PC-3 (cell line): ENCODE data around the gene ESPNL. TPM values are rescaled to one million over a fixed set of nuclear protein-coding genes. Genes with fewer than 3 reads are reported as not detected.

ENCODE experiments used
- ATAC-seq: fragments of 200-7000 bp; cut with Tn5 transposase; 2 replicates; pipeline ENCODE4 v1.9.1; 2020; ENCODE audit warnings: mild to moderate bottlenecking, moderate library complexity
- BruUV-seq: library from RNA; stranded (reverse); fragments of 400-500 nt; replicated peaks from 2 replicates; lab custom pipeline; 2021; lab: Mats Ljungman, UMichigan
- CTCF ChIA-PET: fragments of 300-600 bp; sonication (Branson Sonifier 250); formaldehyde crosslinking; loops from one replicate; lab custom pipeline; 2022; ENCODE audit warnings: antibody characterized with exemption; lab: Charles Lee
- POLR2A ChIA-PET: fragments of 300-600 bp; sonication (Branson Sonifier 250); formaldehyde crosslinking; loops from one replicate; lab custom pipeline; 2022; ENCODE audit warnings: antibody characterized with exemption; ENCODE audit not compliant: unreplicated experiment; lab: Charles Lee
- DNase-seq: peaks from one replicate; pipeline ENCODE4 v3.0.0-alpha.2; 2015
- H2AFZ ChIP-seq: fragments of 300-600 bp; sonication (generic); 2 replicates; pipeline ENCODE4 v1.6.0; 2016; ENCODE audit warnings: antibody characterized with exemption, low read length
- H3F3A ChIP-seq: fragments of 300-600 bp; sonication (generic); one replicate; pipeline ENCODE4 v1.6.0; 2017; ENCODE audit warnings: antibody characterized with exemption, low read length, control low read depth, mild to moderate bottlenecking; ENCODE audit not compliant: unreplicated experiment
- H3K27ac ChIP-seq: fragments of 300-600 bp; sonication (generic); 2 replicates; pipeline ENCODE4 v1.5.1; 2016; ENCODE audit warnings: mild to moderate bottlenecking, low read length
- H3K27me3 ChIP-seq: fragments of 300-600 bp; sonication (generic); 2 replicates; pipeline ENCODE4 v1.6.1; 2016; ENCODE audit warnings: low read length, mixed read lengths
- H3K36me3 ChIP-seq: fragments of 300-600 bp; sonication (generic); 2 replicates; pipeline ENCODE4 v1.6.1; 2016; ENCODE audit warnings: low read depth, mixed run types, low read length, mixed read lengths
- H3K4me1 ChIP-seq: fragments of 300-600 bp; sonication (generic); 2 replicates; pipeline ENCODE4 v1.5.1; 2016; ENCODE audit warnings: low read length; ENCODE audit not compliant: insufficient read depth
- H3K4me2 ChIP-seq: fragments of 300-600 bp; sonication (generic); 2 replicates; pipeline ENCODE4 v1.6.0; 2016; ENCODE audit warnings: low read length
- H3K4me3 ChIP-seq: fragments of 300-600 bp; sonication (generic); 2 replicates; pipeline ENCODE4 v1.5.1; 2016; ENCODE audit warnings: mild to moderate bottlenecking, low read length, mixed read lengths
- H3K79me2 ChIP-seq: fragments of 300-600 bp; sonication (generic); 2 replicates; pipeline ENCODE4 v1.6.1; 2017; ENCODE audit warnings: low read length, mixed read lengths
- H3K9ac ChIP-seq: fragments of 300-600 bp; sonication (generic); 2 replicates; pipeline ENCODE4 v1.6.0; 2016; ENCODE audit warnings: mild to moderate bottlenecking, low read length
- H3K9me2 ChIP-seq: fragments of 300-600 bp; sonication (generic); replicated peaks from 2 replicates; pipeline ENCODE4 v1.6.1; 2016; ENCODE audit warnings: mixed run types, low read length, mixed read lengths
- H3K9me3 ChIP-seq: fragments of 300-600 bp; sonication (generic); 2 replicates; pipeline ENCODE4 v1.6.1; 2016; ENCODE audit warnings: low read length, mixed read lengths
- H4K20me1 ChIP-seq: fragments of 300-600 bp; sonication (generic); 2 replicates; pipeline ENCODE4 v1.6.1; 2016; ENCODE audit warnings: low read length, mixed read lengths
- CTCF ChIP-seq: fragments of 300-600 bp; sonication (generic); conservative IDR thresholded peaks from 2 replicates; pipeline ENCODE4 v1.5.1; 2017; ENCODE audit warnings: antibody characterized with exemption, low read depth, mild to moderate bottlenecking, low read length
- EZH2 ChIP-seq: fragments of 300-600 bp; sonication (generic); IDR thresholded peaks from one replicate; pipeline ENCODE4 v1.6.1; 2017; ENCODE audit warnings: antibody characterized with exemption, mild to moderate bottlenecking, low read length; ENCODE audit not compliant: unreplicated experiment
- EZH2phosphoT487 ChIP-seq: fragments of 300-600 bp; sonication (generic); IDR thresholded peaks from 2 replicates; pipeline ENCODE4 v1.6.1; 2018; ENCODE audit warnings: mild to moderate bottlenecking, antibody characterized with exemption, low read length, borderline replicate concordance
- intact Hi-C: fragments of 100-400 bp; cut with micrococcal nuclease; formaldehyde crosslinking; loops from 2 replicates; pipeline ENCODE4 v1.9.0; 2023
- total RNA-seq: library from RNA; depleted of rRNA; stranded (reverse); fragments of >200 nt; gene quantifications from 2 replicates; pipeline ENCODE4 v1.2.3, GENCODE V29; 2014

The ESPNL gene
- total RNA-seq, 1 experiment from 2014 or later = not detected

GRCh38 chr2:238060096-238060541 lies 40.0 kb upstream of the ESPNL start:
- peaks cover 18% of the 10 kb centered on the region; the same call in 1 of the 2 replicates for H3K4me1 ChIP-seq
- H3K4me2 ChIP-seq = peak overlapping the region; percentile 86
- H3K27me3 ChIP-seq = no peaks in the 10 kb centered on the region
- CTCF ChIA-PET = no interaction called here
- no peaks in the 10 kb centered on the region for H3F3A ChIP-seq
- peak overlapping the region; percentile 50 for H3K27ac ChIP-seq
- intact Hi-C loops = loop anchor here (2.0 to 5.0 kb wide), 2 partner anchors 47 to 198 kb away; no protein-coding TSS in a partner anchor
- ATAC-seq = no peak
- H3K9ac ChIP-seq = peak overlapping the region; percentile 96
- H3K9me2 ChIP-seq = no peaks in the 10 kb centered on the region
- peak overlapping the region; percentile 93 for H3K4me3 ChIP-seq
- H3K36me3 ChIP-seq = peaks cover 7% of the 10 kb centered on the region; the same call in 1 of the 2 replicates
- POLR2A ChIA-PET = no interaction called here
- no TSS peak for BruUV-seq
- peak overlapping the region; percentile 91 for H2AFZ ChIP-seq
- DNase-seq = no peak
- H3K79me2 ChIP-seq = peaks cover 25% of the 10 kb centered on the region
- H3K9me3 ChIP-seq = no peaks in the 10 kb centered on the region
- TF ChIP-seq CTCF = no peak
- no peak for TF ChIP-seq EZH2phosphoT487
- TF ChIP-seq EZH2 = no peak
- H4K20me1 ChIP-seq = no peaks in the 10 kb centered on the region

GRCh38 chr2:238060542-238061314 lies 39.4 kb upstream of the ESPNL start, which contains the start of gene SCLY:
Gene SCLY (plus strand): TSS chr2:238061001. CDS start chr2:238061055, 54 bp downstream.
- POLR2A ChIA-PET = interaction anchor here (0.5 to 0.6 kb wide), 2 partner anchors 143 to 180 kb away, joined by 3 to 18 read pairs; partner anchors contain the start of gene ILKAP
- BruUV-seq = no TSS peak
- intact Hi-C loops = loop anchor here (2.0 to 5.0 kb wide), 2 partner anchors 46 to 198 kb away; no protein-coding TSS in a partner anchor

More at GRCh38 chr2:238060542-238061314, 39.4 kb upstream of the ESPNL start, which contains the start of gene SCLY:
- peak within 1 kb of the TSS; percentile 97 for H3K4me2 ChIP-seq
- H3K4me3 ChIP-seq = peak within 1 kb of the TSS; percentile 93
- CTCF ChIA-PET = no interaction called here
- ATAC-seq (peak; percentile 96), DNase-seq (peak; percentile 97)
- H3K27me3 ChIP-seq = no peaks in the 10 kb centered on the region
- TF ChIP-seq CTCF (no peak), EZH2phosphoT487 (no peak), EZH2 (no peak)
- no peaks in the 10 kb centered on the region for H3K9me3 ChIP-seq
- H3K9ac ChIP-seq = peak within 1 kb of the TSS; percentile 96
- no peaks in the 10 kb centered on the region for H4K20me1 ChIP-seq
- peak within 1 kb of the TSS; percentile 50 for H3K27ac ChIP-seq
- H2AFZ ChIP-seq = peak within 1 kb of the TSS; percentile 96
- H3K36me3 ChIP-seq = peaks cover 8% of the 10 kb centered on the region; the same call in 1 of the 2 replicates
- no peaks in the 10 kb centered on the region for H3F3A ChIP-seq
- H3K9me2 ChIP-seq = no peaks in the 10 kb centered on the region
- peaks cover 25% of the 10 kb centered on the region for H3K79me2 ChIP-seq
- peaks cover 18% of the 10 kb centered on the region; the same call in 1 of the 2 replicates for H3K4me1 ChIP-seq
